HUES48 (cell line): ENCODE measurements around the gene TMPRSS9.
"Not testable (repeated sequence)": the region's sequence is repeated elsewhere in the genome, so short reads cannot be mapped to it uniquely, and the experiment has no call there.

ENCODE experiments used
- H3K27ac ChIP-seq: one replicate; pipeline ENCODE4 v1.7.0; 2013; ENCODE audit warnings: low read depth, low read length, inconsistent platforms
- H3K27me3 ChIP-seq: 2 replicates; pipeline ENCODE4 v1.6.1; 2013; ENCODE audit warnings: mild to moderate bottlenecking, low read length; ENCODE audit not compliant: control insufficient read depth, insufficient read depth
- H3K36me3 ChIP-seq: 2 replicates; pipeline ENCODE4 v1.6.1; 2013; ENCODE audit warnings: low read length; ENCODE audit not compliant: control insufficient read depth, insufficient read depth
- H3K4me1 ChIP-seq: 2 replicates; pipeline ENCODE4 v1.6.1; 2013; ENCODE audit warnings: mild to moderate bottlenecking, low read length; ENCODE audit not compliant: control insufficient read depth, insufficient read depth
- H3K4me3 ChIP-seq: 2 replicates; pipeline ENCODE4 v1.5.1; 2013; ENCODE audit warnings: mild to moderate bottlenecking, low read depth, low read length
- H3K9ac ChIP-seq: 2 replicates; pipeline ENCODE4 v1.6.1; 2013; ENCODE audit warnings: mild to moderate bottlenecking, low read depth, low read length, moderate library complexity
- H3K9me3 ChIP-seq: 2 replicates; pipeline ENCODE4 v1.6.1; 2013; ENCODE audit warnings: low read length; ENCODE audit not compliant: control insufficient read depth, insufficient read depth

The TMPRSS9 gene

GRCh38 chr19:2416321-2417097 lies 56.4 kb downstream of the TMPRSS9 start:
- no peak overlapping the region for H3K27ac ChIP-seq
- peaks cover 6% of the 10 kb centered on the region; the same call in 1 of the 2 replicates for H3K36me3 ChIP-seq
- no peaks in the 10 kb centered on the region for H3K27me3 ChIP-seq
- H3K9me3 ChIP-seq, result no peaks in the 10 kb centered on the region
- H3K4me3 ChIP-seq, result no peak overlapping the region
- no peak overlapping the region for H3K9ac ChIP-seq
- H3K4me1 ChIP-seq, result no peaks in the 10 kb centered on the region; the same call in 1 of the 2 replicates

- not testable (repeated sequence) for H3K27ac ChIP-seq, H3K4me3 ChIP-seq, H3K4me1 ChIP-seq, H3K36me3 ChIP-seq, H3K27me3 ChIP-seq, H3K9me3 ChIP-seq, H3K9ac ChIP-seq
Measured at GRCh38 chr19:2417436-2417835, 57.4 kb downstream of the TMPRSS9 start.

- Histone ChIP-seq H3K27me3 (no peaks in the 10 kb centered on the region), H3K27ac (no peak overlapping the region), H3K9me3 (no peaks in the 10 kb centered on the region), H3K4me3 (no peak overlapping the region), H3K9ac (no peak overlapping the region), H3K36me3 (peaks cover 6% of the 10 kb centered on the region; the same call in 1 of the 2 replicates), H3K4me1 (no peaks in the 10 kb centered on the region; the same call in 1 of the 2 replicates)
Measured at GRCh38 chr19:2417881-2418406, 57.9 kb downstream of the TMPRSS9 start.

GRCh38 chr19:2419754-2420153 lies 59.7 kb downstream of the TMPRSS9 start:
- Histone ChIP-seq H3K9ac (no peak overlapping the region), H3K27ac (no peak overlapping the region), H3K27me3 (no peaks in the 10 kb centered on the region), H3K4me3 (no peak overlapping the region), H3K9me3 (no peaks in the 10 kb centered on the region), H3K4me1 (no peaks in the 10 kb centered on the region; the same call in 1 of the 2 replicates), H3K36me3 (peaks cover 10% of the 10 kb centered on the region)

- H3K4me3 ChIP-seq, result no peak overlapping the region
- H3K36me3 ChIP-seq, result peaks cover 10% of the 10 kb centered on the region
- no peaks in the 10 kb centered on the region; the same call in 1 of the 2 replicates for H3K4me1 ChIP-seq
- no peaks in the 10 kb centered on the region for H3K9me3 ChIP-seq
- no peak overlapping the region for H3K9ac ChIP-seq
- H3K27me3 ChIP-seq, result no peaks in the 10 kb centered on the region
- H3K27ac ChIP-seq, result no peak overlapping the region
Measured at GRCh38 chr19:2420490-2420889, 60.4 kb downstream of the TMPRSS9 start.

- H3K4me1 ChIP-seq, result peaks cover 9% of the 10 kb centered on the region
- H3K4me3 ChIP-seq, result no peak overlapping the region
- H3K9me3 ChIP-seq, result no peaks in the 10 kb centered on the region
- no peak overlapping the region for H3K9ac ChIP-seq
- H3K36me3 ChIP-seq, result peaks cover 15% of the 10 kb centered on the region
- H3K27me3 ChIP-seq, result no peaks in the 10 kb centered on the region
- no peak overlapping the region for H3K27ac ChIP-seq
Measured at GRCh38 chr19:2421581-2422306, 61.7 kb downstream of the TMPRSS9 start.

GRCh38 chr19:2423071-2423914 lies 63.2 kb downstream of the TMPRSS9 start:
- no peaks in the 10 kb centered on the region for H3K27me3 ChIP-seq
- no peak overlapping the region for H3K27ac ChIP-seq
- no peak overlapping the region for H3K4me3 ChIP-seq
- H3K9me3 ChIP-seq, result no peaks in the 10 kb centered on the region
- H3K9ac ChIP-seq, result no peak overlapping the region
- peaks cover 13% of the 10 kb centered on the region for H3K36me3 ChIP-seq
- peaks cover 13% of the 10 kb centered on the region for H3K4me1 ChIP-seq

- Histone ChIP-seq H3K4me3 (no peak overlapping the region), H3K9ac (no peak overlapping the region), H3K4me1 (peaks cover 21% of the 10 kb centered on the region), H3K27ac (no peak overlapping the region), H3K27me3 (no peaks in the 10 kb centered on the region), H3K36me3 (peaks cover 13% of the 10 kb centered on the region), H3K9me3 (no peaks in the 10 kb centered on the region)
Measured at GRCh38 chr19:2423915-2424685, 64.0 kb downstream of the TMPRSS9 start.

GRCh38 chr19:2424686-2425621 lies 64.9 kb downstream of the TMPRSS9 start:
- H3K36me3 ChIP-seq, result peaks cover 18% of the 10 kb centered on the region
- peak overlapping the region; percentile 56; the same call in 1 of the 2 replicates for H3K9ac ChIP-seq
- peaks cover 22% of the 10 kb centered on the region for H3K4me1 ChIP-seq
- H3K9me3 ChIP-seq, result no peaks in the 10 kb centered on the region
- H3K4me3 ChIP-seq, result peak overlapping the region; percentile 79
- H3K27me3 ChIP-seq, result no peaks in the 10 kb centered on the region
- H3K27ac ChIP-seq, result peak overlapping the region; percentile 51
